KOPT-K1 (cell line): Measurements from ENCODE around the gene LMTK2.
"Not testable (repeated sequence)": the region's sequence is repeated elsewhere in the genome, so short reads cannot be mapped to it uniquely, and the experiment has no call there.

Source experiments
- H3K27ac ChIP-seq: fragments of 200-600 bp; sonication (generic); 2 replicates; pipeline ENCODE4 v1.5.1; 2016; ENCODE audit warnings: antibody characterized with exemption, mild to moderate bottlenecking, low read depth, low read length; ENCODE audit not compliant: poor library complexity, severe bottlenecking
- H3K36me3 ChIP-seq: fragments of 200-600 bp; sonication (generic); 2 replicates; pipeline ENCODE4 v1.5.1; 2017; ENCODE audit warnings: antibody characterized with exemption, mild to moderate bottlenecking, low read length, moderate library complexity; ENCODE audit not compliant: insufficient read depth
- H3K9me3 ChIP-seq: fragments of 200-600 bp; sonication (generic); 2 replicates; pipeline ENCODE4 v1.5.1; 2017; ENCODE audit warnings: antibody characterized with exemption, low read length, mild to moderate bottlenecking; ENCODE audit not compliant: insufficient read depth, poor library complexity, severe bottlenecking

The LMTK2 gene

GRCh38 chr7:98120559-98120958 lies 13.9 kb downstream of the LMTK2 start:
- no peaks in the 10 kb centered on the region for H3K36me3 ChIP-seq
- no peak overlapping the region for H3K27ac ChIP-seq
- H3K9me3 ChIP-seq: no peaks in the 10 kb centered on the region

- H3K9me3 ChIP-seq, H3K36me3 ChIP-seq, H3K27ac ChIP-seq: not testable (repeated sequence)
These were observed 14.7 kb downstream of the LMTK2 start for GRCh38 chr7:98121388-98121787.

GRCh38 chr7:98123365-98123696 lies 16.7 kb downstream of the LMTK2 start:
- H3K27ac ChIP-seq: no peak overlapping the region
- no peaks in the 10 kb centered on the region for H3K9me3 ChIP-seq
- H3K36me3 ChIP-seq: no peaks in the 10 kb centered on the region

- H3K9me3 ChIP-seq: no peaks in the 10 kb centered on the region
- no peak overlapping the region for H3K27ac ChIP-seq
- no peaks in the 10 kb centered on the region for H3K36me3 ChIP-seq
These were observed 19.1 kb downstream of the LMTK2 start for GRCh38 chr7:98125759-98126158.

GRCh38 chr7:98126311-98127142 lies 19.9 kb downstream of the LMTK2 start:
- no peaks in the 10 kb centered on the region for H3K36me3 ChIP-seq

GRCh38 chr7:98128346-98128745 lies 21.7 kb downstream of the LMTK2 start:
- H3K36me3 ChIP-seq: no peaks in the 10 kb centered on the region
- H3K9me3 ChIP-seq: no peaks in the 10 kb centered on the region
- no peak overlapping the region for H3K27ac ChIP-seq

More at GRCh38 chr7:98126311-98127142, 19.9 kb downstream of the LMTK2 start:
- H3K27ac ChIP-seq: no peak overlapping the region
- no peaks in the 10 kb centered on the region for H3K9me3 ChIP-seq

GRCh38 chr7:98130959-98131358 lies 24.3 kb downstream of the LMTK2 start:
- H3K36me3 ChIP-seq: no peaks in the 10 kb centered on the region
- no peaks in the 10 kb centered on the region for H3K9me3 ChIP-seq
- H3K27ac ChIP-seq: no peak overlapping the region

GRCh38 chr7:98133181-98133580 lies 26.5 kb downstream of the LMTK2 start:
- Histone ChIP-seq H3K9me3 (no peaks in the 10 kb centered on the region), H3K36me3 (peaks cover 10% of the 10 kb centered on the region), H3K27ac (no peak overlapping the region)

GRCh38 chr7:98133621-98134303 lies 27.1 kb downstream of the LMTK2 start:
- Histone ChIP-seq H3K9me3 (no peaks in the 10 kb centered on the region), H3K36me3 (peaks cover 16% of the 10 kb centered on the region), H3K27ac (no peak overlapping the region)

GRCh38 chr7:98134420-98135228 lies 28.0 kb downstream of the LMTK2 start:
- Histone ChIP-seq H3K36me3 (peaks cover 24% of the 10 kb centered on the region), H3K27ac (no peak overlapping the region), H3K9me3 (no peaks in the 10 kb centered on the region)

GRCh38 chr7:98135984-98136383 lies 29.3 kb downstream of the LMTK2 start:
- Histone ChIP-seq H3K27ac (no peak overlapping the region), H3K36me3 (peaks cover 31% of the 10 kb centered on the region), H3K9me3 (no peaks in the 10 kb centered on the region)

GRCh38 chr7:98136423-98136822 lies 29.8 kb downstream of the LMTK2 start:
- Histone ChIP-seq H3K36me3 (peaks cover 34% of the 10 kb centered on the region), H3K9me3 (no peaks in the 10 kb centered on the region), H3K27ac (no peak overlapping the region)

GRCh38 chr7:98137134-98137825 lies 30.6 kb downstream of the LMTK2 start:
- Histone ChIP-seq H3K27ac (no peak overlapping the region), H3K36me3 (peaks cover 42% of the 10 kb centered on the region)

GRCh38 chr7:98137826-98138151 lies 31.1 kb downstream of the LMTK2 start:
- Histone ChIP-seq H3K27ac (no peak overlapping the region), H3K9me3 (no peaks in the 10 kb centered on the region), H3K36me3 (peaks cover 47% of the 10 kb centered on the region)

More at GRCh38 chr7:98137134-98137825, 30.6 kb downstream of the LMTK2 start:
- H3K9me3 ChIP-seq: no peaks in the 10 kb centered on the region

- Histone ChIP-seq H3K36me3 (peaks cover 56% of the 10 kb centered on the region), H3K9me3 (no peaks in the 10 kb centered on the region), H3K27ac (no peak overlapping the region)
These were observed 32.0 kb downstream of the LMTK2 start for GRCh38 chr7:98138672-98139071.
